ENCODE results near the gene EMC10. TPM values are rescaled to one million over a fixed set of nuclear protein-coding genes. Genes with fewer than 3 reads are reported as not detected.

Gene EMC10
- total and polyA plus RNA-seq, 10 of the 15 experiments (the other 5 are each of a cell fraction or from before 2014, with no cell fraction given), result 2.5 to 77.3 (median 20.3) TPM

GRCh38 chr19:50451223-50451534, 25.1 kb upstream of the EMC10 start:
- no peak for FAIRE-seq
- in situ Hi-C loops (cut with MboI), result no loop called here

GRCh38 chr19:50453243-50453642, 23.1 kb upstream of the EMC10 start:
- no peaks in the 10 kb centered on the region for H3K79me2 ChIP-seq (ENCODE audit: control insufficient read depth, insufficient read depth, low read length)
- ChIA-PET CTCF (no interaction called here), POLR2A (interaction anchor here (1.0 to 1.4 kb wide), 2 partner anchors 9 to 19 kb away, joined by 3 read pairs; no protein-coding TSS in a partner anchor), RAD21 (ENCODE audit: unreplicated experiment) (no interaction called here), SMC1A (ENCODE audit: uncharacterized antibody, unreplicated experiment) (no interaction called here)
- FAIRE-seq (no peak), ATAC-seq (no peak), DNase-seq (ENCODE audit: low read depth, low spot score) (no peak)
- BruUV-seq (replicated peaks), result no TSS peak
- H3K9me3 ChIP-seq (replicated peaks; ENCODE audit: control insufficient read depth, insufficient read depth, low read length), result no peaks in the 10 kb centered on the region
- no peak overlapping the region for H2AFZ ChIP-seq (ENCODE audit: control insufficient read depth, low read depth, low read length)
- H3K9ac ChIP-seq (ENCODE audit: control insufficient read depth, insufficient read depth, low read length), result no peak overlapping the region
- H4K20me1 ChIP-seq (ENCODE audit: control insufficient read depth, insufficient read depth), result no peaks in the 10 kb centered on the region
- H3K4me1 ChIP-seq (ENCODE audit: control insufficient read depth, insufficient read depth, low read length), result no peaks in the 10 kb centered on the region
- no peaks in the 10 kb centered on the region for H3K36me3 ChIP-seq (ENCODE audit: control insufficient read depth in 2 of 2, insufficient read depth in 2 of 2, low read length in 1 of 2)
- 81% methylated on average over 3 of the region's 3 CpGs for WGBS (ENCODE audit: insufficient coverage, insufficient replicate concordance, low lambda C conversion rate, missing lambda C conversion rate)
- no peak overlapping the region for H3K4me3 ChIP-seq
- no peak overlapping the region for H3K4me2 ChIP-seq (ENCODE audit: control insufficient read depth, insufficient read depth)
- intact Hi-C loops (cut with micrococcal nuclease; ENCODE audit: unreplicated experiment), result no loop called here
- H3K27ac ChIP-seq (ENCODE audit: control insufficient read depth, insufficient read depth), result no peak overlapping the region
- in situ Hi-C loops (cut with MboI), result no loop called here
- no peaks in the 10 kb centered on the region for H3K27me3 ChIP-seq (replicated peaks in 1 of 2; ENCODE audit: control insufficient read depth in 2 of 2, insufficient read depth in 2 of 2, low read length in 1 of 2)
- TF ChIP-seq SMARCA5 (IDR thresholded peaks at IDR 0.05) (no peak), ZBED1 (IDR thresholded peaks at IDR 0.05; ENCODE audit: borderline replicate concordance) (no peak), EZH2 (IDR thresholded peaks at IDR 0.05; ENCODE audit: borderline replicate concordance, control insufficient read depth, low read depth, low read length) (no peak), CHD1 (IDR thresholded peaks at IDR 0.05; ENCODE audit: low read depth, low read length) (no peak), ZNF217 (IDR thresholded peaks at IDR 0.05) (no peak), NBN (IDR thresholded peaks at IDR 0.05) (no peak), IKZF1 (conservative IDR thresholded peaks at IDR 0.05) (no peak), SRF (IDR thresholded peaks at IDR 0.05; ENCODE audit: low read depth in 2 of 2, low read length in 2 of 2) (no peak), GABPA (IDR thresholded peaks at IDR 0.05; ENCODE audit: low read depth) (no peak), YY1 (IDR thresholded peaks at IDR 0.05; ENCODE audit: low read depth, low read length) (no peak), ZBTB11 (CRISPR knock-in tag; IDR thresholded peaks at IDR 0.05) (no peak), SMC3 (IDR thresholded peaks at IDR 0.05; ENCODE audit: borderline replicate concordance, low read length) (no peak), POLR2A (IDR thresholded peaks at IDR 0.05; ENCODE audit: low read depth, low read length) (no peak), HCFC1 (IDR thresholded peaks at IDR 0.05; ENCODE audit: low read length) (no peak)

More at GRCh38 chr19:50451223-50451534, 25.1 kb upstream of the EMC10 start:
- Histone ChIP-seq H3K79me2 (ENCODE audit: control insufficient read depth, insufficient read depth, low read length) (no peaks in the 10 kb centered on the region), H3K4me1 (ENCODE audit: control insufficient read depth, insufficient read depth, low read length) (no peaks in the 10 kb centered on the region), H3K9ac (ENCODE audit: control insufficient read depth, insufficient read depth, low read length) (no peak overlapping the region), H3K4me2 (ENCODE audit: control insufficient read depth, insufficient read depth) (no peak overlapping the region), H4K20me1 (ENCODE audit: control insufficient read depth, insufficient read depth) (no peaks in the 10 kb centered on the region), H3K27ac (ENCODE audit: control insufficient read depth, insufficient read depth) (no peak overlapping the region), H3K4me3 (no peak overlapping the region), H2AFZ (ENCODE audit: control insufficient read depth, low read depth, low read length) (no peak overlapping the region), H3K9me3 (replicated peaks; ENCODE audit: control insufficient read depth, insufficient read depth, low read length) (no peaks in the 10 kb centered on the region), H3K36me3 (ENCODE audit: control insufficient read depth in 2 of 2, insufficient read depth in 2 of 2, low read length in 1 of 2) (no peaks in the 10 kb centered on the region), H3K27me3 (replicated peaks in 1 of 2; ENCODE audit: control insufficient read depth in 2 of 2, insufficient read depth in 2 of 2, low read length in 1 of 2) (no peaks in the 10 kb centered on the region)
- no peak for ATAC-seq
- ChIA-PET SMC1A (ENCODE audit: uncharacterized antibody, unreplicated experiment) (no interaction called here), CTCF (interaction anchor here (1.0 to 1.4 kb wide), 2 partner anchors 10 kb away, joined by 3 to 4 read pairs; no protein-coding TSS in a partner anchor), RAD21 (ENCODE audit: unreplicated experiment) (no interaction called here), POLR2A (no interaction called here)
- no TSS peak for BruUV-seq (replicated peaks)
- no peak for TF ChIP-seq IRF5 (IDR thresholded peaks at IDR 0.05; ENCODE audit: borderline replicate concordance)
- no peak for DNase-seq (ENCODE audit: low read depth, low spot score)
- WGBS (ENCODE audit: insufficient coverage, insufficient replicate concordance, low lambda C conversion rate, missing lambda C conversion rate), result 82% methylated on average over 2 of the region's 13 CpGs
- intact Hi-C loops (cut with micrococcal nuclease; ENCODE audit: unreplicated experiment), result no loop called here
